Measurements from ENCODE around the gene STX19.

Gene STX19

GRCh38 chr3:94065819-94066480, 37.6 kb upstream of the STX19 start:
- DNase-seq (ENCODE audit: extremely low read depth, low read depth), result no peak
- TF ChIP-seq CTCF (IDR thresholded peaks at IDR 0.05; ENCODE audit: low read depth, low read length), result no peak

GRCh38 chr3:94065122-94065521, 36.7 kb upstream of the STX19 start:
- no peak for DNase-seq (ENCODE audit: extremely low read depth, low read depth)
- no peak for TF ChIP-seq CTCF (IDR thresholded peaks at IDR 0.05; ENCODE audit: low read depth, low read length)

- no peak for DNase-seq (ENCODE audit: extremely low read depth, low read depth)
- no peak for TF ChIP-seq CTCF (IDR thresholded peaks at IDR 0.05; ENCODE audit: low read depth, low read length)
These were observed 36.0 kb upstream of the STX19 start for GRCh38 chr3:94064243-94064860.

GRCh38 chr3:94063496-94064119, 35.2 kb upstream of the STX19 start:
- no peak for TF ChIP-seq CTCF (IDR thresholded peaks at IDR 0.05; ENCODE audit: low read depth, low read length)
- no peak for DNase-seq (ENCODE audit: extremely low read depth, low read depth)

- peak; percentile 93 for DNase-seq (ENCODE audit: extremely low read depth, low read depth)
- TF ChIP-seq CTCF (IDR thresholded peaks at IDR 0.05; ENCODE audit: low read depth, low read length), result no peak
These were observed 34.4 kb upstream of the STX19 start, which contains the start of the genes DHFR2 and NSUN3 for GRCh38 chr3:94062513-94063404. Gene DHFR2, minus strand, starts transcription at chr3:94062916. Its CDS starts 1,405 bp downstream, at chr3:94061511. Gene NSUN3, plus strand, starts transcription at chr3:94063061. Its CDS starts 66 bp downstream, at chr3:94063127.

- no peak for TF ChIP-seq CTCF (IDR thresholded peaks at IDR 0.05; ENCODE audit: low read depth, low read length)
These were observed 32.9 kb upstream of the STX19 start for GRCh38 chr3:94061297-94061696.

More at GRCh38 chr3:94061297-94061696, 32.9 kb upstream of the STX19 start:
- DNase-seq (ENCODE audit: extremely low read depth, low read depth), result no peak
